Activated CD8-positive, alpha-beta memory T cell treated with anti-CD3 and anti-CD28 coated beads, Interleukin-2, amount 10 ng/mL, durations not matched to agents 7 days and 5 days (primary cell): ENCODE results near the gene GSC2. TPM values are rescaled to one million over a fixed set of nuclear protein-coding genes. Genes with fewer than 3 reads are reported as not detected.

Experiments
- total RNA-seq, 2 experiments: library from RNA; stranded (reverse); gene quantifications; one replicate each; pipeline ENCODE4 v1.2.3, GENCODE V29; 2021

GSC2 gene
- total RNA-seq, 2 experiments from 2014 or later, result not detected

Other genes with a start within 250 kb of the GSC2 start
- 1 to 10 TPM in 1 of 2 experiments, under 1 TPM in 1; 0.96 to 1.1 TPM for gene DGCR6, start 244.0 kb downstream of the GSC2 start, total RNA-seq
- 1 to 10 TPM in 1 of 2 experiments, not detected in 1; 1.0 TPM for gene PRODH, start 214.0 kb downstream of the GSC2 start, total RNA-seq
- gene DGCR2, start 27.9 kb downstream of the GSC2 start, total RNA-seq, result 10 to 100 TPM; 27.8 TPM
- not detected for gene TSSK2, start 19.0 kb downstream of the GSC2 start, total RNA-seq
- 10 to 100 TPM; 19.8 to 21.4 TPM for gene ESS2, start 5.6 kb downstream of the GSC2 start, total RNA-seq
- gene SLC25A1, start 28.4 kb upstream of the GSC2 start, total RNA-seq, result 10 to 100 TPM; 60.6 to 68.1 TPM
- gene CLTCL1, start 141.4 kb upstream of the GSC2 start, total RNA-seq, result 1 to 10 TPM in 1 of 2 experiments, under 1 TPM in 1; 0.68 to 1.2 TPM